ENCODE measurements around the gene PRKAR1B. TPM values are rescaled to one million over a fixed set of nuclear protein-coding genes. Genes with fewer than 3 reads are reported as not detected.

Gene PRKAR1B
- total RNA-seq (2022; extraction: Qiagen RNA extraction): 25.3 to 31.1 TPM (median 27.7 TPM) in 5 replicates

GRCh38 chr7:727104-727805, at the start of gene PRKAR1B:
PRKAR1B (minus strand) TSS chr7:727281; CDS start chr7:711505, 15,776 bp downstream.

GRCh38 chr7:726084-726853, 812 bp downstream of the PRKAR1B start, which contains the start of gene DNAAF5:
DNAAF5 (plus strand) TSS chr7:726699; CDS start chr7:726721, 22 bp downstream.

GRCh38 chr7:519484-520390, 207.3 kb downstream of the PRKAR1B start, which contains the start of gene PDGFA:
PDGFA (minus strand) TSS chr7:519846; CDS start chr7:519001, 845 bp downstream.

Other genes with a start within 250 kb of the PRKAR1B start
- 31.4 to 36.9 TPM (median 32.3 TPM) in 5 replicates for gene PDGFA, start 207.4 kb downstream of the PRKAR1B start, total RNA-seq (2022; extraction: Qiagen RNA extraction)
- 35.9 to 52.0 TPM (median 50.1 TPM) in 5 replicates for gene DNAAF5, start 582 bp downstream of the PRKAR1B start, total RNA-seq (2022; extraction: Qiagen RNA extraction)
- gene SUN1, start 105.2 kb upstream of the PRKAR1B start, total RNA-seq (2022; extraction: Qiagen RNA extraction): 70.7 to 98.7 TPM (median 95.3 TPM) in 5 replicates
- gene GET4, start 149.3 kb upstream of the PRKAR1B start, total RNA-seq (2022; extraction: Qiagen RNA extraction): 38.1 to 70.1 TPM (median 60.2 TPM) in 5 replicates
- 3.5 to 5.4 TPM (median 4.3 TPM) in 5 replicates for gene ADAP1, start 227.4 kb upstream of the PRKAR1B start, total RNA-seq (2022; extraction: Qiagen RNA extraction)
- gene COX19, start 248.3 kb upstream of the PRKAR1B start, total RNA-seq (2022; extraction: Qiagen RNA extraction): 5.5 to 7.3 TPM (median 5.9 TPM) in 5 replicates